Fibroblast of skin of scalp (primary cell): Measurements from ENCODE around the gene HGF.

Experiments used
- DNase-seq: peaks from one replicate; pipeline ENCODE4 v3.0.0-alpha.2; 2013

Gene HGF

GRCh38 chr7:81715984-81716588 is 53.8 kb downstream of the HGF start:
- peak; percentile 71 for DNase-seq

- DNase-seq, result no peak
Measured at GRCh38 chr7:81714306-81714705, 55.5 kb downstream of the HGF start.

GRCh38 chr7:81710751-81711150 is 59.1 kb downstream of the HGF start:
- DNase-seq, result no peak

GRCh38 chr7:81709836-81710235 is 60.0 kb downstream of the HGF start:
- no peak for DNase-seq

- no peak for DNase-seq
Measured at GRCh38 chr7:81707966-81708365, 61.9 kb downstream of the HGF start.

GRCh38 chr7:81707196-81707595 is 62.7 kb downstream of the HGF start:
- DNase-seq, result no peak

- no peak for DNase-seq
Measured at GRCh38 chr7:81705206-81705605, 64.6 kb downstream of the HGF start.

GRCh38 chr7:81704595-81704994 is 65.3 kb downstream of the HGF start:
- no peak for DNase-seq

GRCh38 chr7:81698965-81699364 is 70.9 kb downstream of the HGF start:
- no peak for DNase-seq

GRCh38 chr7:81694711-81695110 is 75.1 kb downstream of the HGF start:
- no peak for DNase-seq

- no peak for DNase-seq
Measured at GRCh38 chr7:81693894-81694293, 76.0 kb downstream of the HGF start.

- no peak for DNase-seq
Measured at GRCh38 chr7:81693080-81693479, 76.8 kb downstream of the HGF start.

- DNase-seq, result no peak
Measured at GRCh38 chr7:81692146-81692905, 77.5 kb downstream of the HGF start.

GRCh38 chr7:81691199-81691821 is 78.5 kb downstream of the HGF start:
- DNase-seq, result no peak

- no peak for DNase-seq
Measured at GRCh38 chr7:81690688-81691087, 79.2 kb downstream of the HGF start.

GRCh38 chr7:81690251-81690650 is 79.6 kb downstream of the HGF start:
- DNase-seq, result no peak

- DNase-seq, result no peak
Measured at GRCh38 chr7:81688622-81689411, 81.0 kb downstream of the HGF start.

GRCh38 chr7:81687062-81687461 is 82.8 kb downstream of the HGF start:
- no peak for DNase-seq

GRCh38 chr7:81685270-81685868 is 84.5 kb downstream of the HGF start:
- DNase-seq, result no peak

- DNase-seq, result peak; percentile 100
Measured at GRCh38 chr7:81684514-81685269, 85.2 kb downstream of the HGF start.

- no peak for DNase-seq
Measured at GRCh38 chr7:81684033-81684432, 85.8 kb downstream of the HGF start.

- DNase-seq, result no peak
Measured at GRCh38 chr7:81682873-81683272, 87.0 kb downstream of the HGF start.
